Gastroesophageal sphincter (tissue), 4 donors: ENCODE data around the gene RAPGEF1. TPM values are rescaled to one million over a fixed set of nuclear protein-coding genes. Genes with fewer than 3 reads are reported as not detected.

Source experiments
- ATAC-seq: fragments of 150-250 bp; one replicate; pipeline ENCODE4 v1.9.1; 2016; ENCODE audit warnings: mild to moderate bottlenecking, moderate library complexity
- H3K27ac ChIP-seq, 4 donors: fragments of 200-600 bp; sonication (generic) in 3 of 4; 1 replicate in 3 of 4; 2 replicates in 1 of 4; pipeline ENCODE4 v1.5.1; 2016 to 2019
- H3K27me3 ChIP-seq: fragments of 200-600 bp; sonication (generic); one replicate; pipeline ENCODE4 v1.5.1; 2019
- H3K36me3 ChIP-seq, 2 donors: fragments of 200-600 bp; sonication (generic); one replicate each; pipeline ENCODE4 v1.5.1; 2019; ENCODE audit warnings: control low read depth in 1 of 2
- H3K4me1 ChIP-seq, 3 donors: fragments of 200-600 bp; sonication (generic); 1 replicate in 2 of 3; 2 replicates in 1 of 3; pipeline ENCODE4 v1.5.1; 2016 to 2019; ENCODE audit warnings: control low read depth in 2 of 3
- H3K4me3 ChIP-seq, 2 donors: fragments of 200-600 bp; sonication (generic); one replicate each; pipeline ENCODE4 v1.5.1; 2019; ENCODE audit warnings: mild to moderate bottlenecking in 1 of 2, moderate library complexity in 1 of 2
- H3K9me3 ChIP-seq, 3 donors: fragments of 200-600 bp; sonication (generic); one replicate each; pipeline ENCODE4 v1.5.1; 2017 to 2019; ENCODE audit warnings: control low read depth in 2 of 3
- CTCF ChIP-seq, 4 experiments: fragments of 200-600 bp in 2 of 4; fragments of 450-650 bp in 2 of 4; sonication (generic) in 1 of 4; IDR thresholded peaks; one replicate each; pipeline ENCODE4 v1.5.1; 2017 to 2019; ENCODE audit warnings: antibody characterized with exemption in 4 of 4, mild to moderate bottlenecking in 2 of 4, moderate library complexity in 2 of 4
- EP300 ChIP-seq: sonication (generic); formaldehyde crosslinking; IDR thresholded peaks from one replicate; pipeline ENCODE4 v1.6.1; 2017; ENCODE audit warnings: antibody characterized with exemption, mild to moderate bottlenecking
- POLR2A ChIP-seq, 2 donors: fragments of 450-650 bp; IDR thresholded peaks; one replicate each; pipeline ENCODE4 v1.6.1; 2017; ENCODE audit warnings: antibody characterized with exemption in 2 of 2, mild to moderate bottlenecking in 2 of 2, moderate library complexity in 1 of 2
- POLR2AphosphoS5 ChIP-seq: sonication (generic); formaldehyde crosslinking; IDR thresholded peaks from one replicate; pipeline ENCODE4 v1.6.1; 2017; ENCODE audit warnings: antibody characterized with exemption
- WGBS, 2 donors: methylation state at CpG; one replicate each; pipeline ENCODE4 v1.1.5; 2018; ENCODE audit warnings: low coverage in 1 of 2; 5-methylcytosine and 5-hydroxymethylcytosine counted together
- total RNA-seq, 4 donors: library from RNA; depleted of rRNA; stranded (reverse); fragments of >200 nt; gene quantifications; one replicate each; pipeline ENCODE4 v1.1.0, GENCODE V29; 2016

Gene RAPGEF1
- total RNA-seq, 4 donors from 2014 or later = 47.5 to 162 (median 77.6) TPM

DNA sequence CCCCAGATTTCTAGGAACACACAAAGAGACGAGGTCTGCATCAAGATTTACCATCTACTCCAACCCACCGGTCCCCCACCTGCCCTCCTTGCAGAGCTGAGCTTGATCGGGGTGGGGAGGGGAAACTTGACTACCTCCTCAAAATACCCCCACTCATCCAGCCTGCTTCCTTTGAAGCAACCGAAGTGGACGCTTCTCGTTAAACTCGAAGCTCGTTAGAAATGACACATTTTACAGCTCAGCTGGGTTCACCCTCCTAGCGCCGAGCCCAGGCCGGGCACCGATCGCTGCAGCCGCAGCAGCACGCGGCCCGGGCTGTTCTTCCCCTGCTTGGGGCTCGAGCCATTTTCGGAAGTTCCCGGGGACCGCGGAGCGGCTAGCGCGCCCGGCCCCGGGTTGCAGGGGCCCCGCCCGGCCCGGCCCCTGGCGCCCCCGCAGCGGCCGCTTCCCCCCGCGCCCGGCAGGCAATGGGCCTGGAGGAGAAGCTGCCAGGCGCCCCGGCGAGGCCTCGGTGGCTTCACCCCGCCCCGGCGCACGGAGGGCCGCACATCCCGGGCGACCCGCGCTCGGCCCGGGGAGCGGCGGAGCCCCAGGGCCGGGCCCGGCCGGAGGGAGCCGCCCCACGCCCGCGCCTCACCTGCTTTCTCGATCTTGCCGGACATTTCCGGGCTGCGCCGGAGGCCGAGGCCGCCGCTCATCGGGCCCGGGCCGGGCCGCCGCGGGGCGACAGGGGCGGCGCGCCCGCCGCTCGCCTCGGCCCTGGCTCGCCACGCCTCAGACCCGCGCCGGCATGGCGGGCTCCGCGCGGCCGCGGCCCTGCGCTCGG, 530 bp downstream of the RAPGEF1 start:
- no peaks in the 10 kb centered on the region for H3K36me3 ChIP-seq
- TF ChIP-seq EP300 (no peak), POLR2AphosphoS5 (no peak), POLR2A (IDR thresholded peaks at IDR 0.05) (peak in 1 of 2 donors; percentile 23), CTCF (IDR thresholded peaks at IDR 0.05) (peak in 2 of 4 experiments; percentile 13 to 15)
- ATAC-seq = peak; percentile 66
- H3K4me3 ChIP-seq = peak overlapping the region; percentile 34 to 72
- WGBS, 2 donors = 0 to 5% methylated on average over 3 to 8 of the region's 96 CpGs
- H3K4me1 ChIP-seq = peaks cover 0 to 47% (median 27%) of the 10 kb centered on the region in 3 donors
- no peaks in the 10 kb centered on the region for H3K27me3 ChIP-seq
- no peaks in the 10 kb centered on the region for H3K9me3 ChIP-seq
- H3K27ac ChIP-seq = peak overlapping the region; percentile 40 to 98 (median 92)

GRCh38 chr9:131738293-131739132, 1.4 kb downstream of the RAPGEF1 start:
- H3K27me3 ChIP-seq = no peaks in the 10 kb centered on the region
- H3K4me1 ChIP-seq = peaks cover 5 to 55% (median 35%) of the 10 kb centered on the region in 3 donors
- H3K4me3 ChIP-seq = peak overlapping the region; percentile 34 to 72
- 48 to 63% methylated on average over 3 to 6 of the region's 13 CpGs for WGBS, 2 donors
- H3K9me3 ChIP-seq = no peaks in the 10 kb centered on the region
- no peaks in the 10 kb centered on the region for H3K36me3 ChIP-seq
- TF ChIP-seq POLR2A (IDR thresholded peaks at IDR 0.05) = no peak
- TF ChIP-seq EP300 = no peak
- no peak for TF ChIP-seq POLR2AphosphoS5
- no peak for TF ChIP-seq CTCF (IDR thresholded peaks at IDR 0.05)
- H3K27ac ChIP-seq = peak overlapping the region; percentile 40 to 98 (median 92)
- ATAC-seq = no peak

GRCh38 chr9:131737426-131737825, 2.5 kb downstream of the RAPGEF1 start:
- WGBS, 2 donors = 99 to 100% methylated on average over 2 to 10 of the region's 12 CpGs
- ATAC-seq = no peak
- Histone ChIP-seq H3K36me3 (no peaks in the 10 kb centered on the region), H3K4me3 (no peak overlapping the region), H3K27ac (peak overlapping the region in 1 of 4 donors; percentile 55), H3K4me1 (peaks cover 7 to 66% (median 41%) of the 10 kb centered on the region in 3 donors), H3K9me3 (no peaks in the 10 kb centered on the region), H3K27me3 (no peaks in the 10 kb centered on the region)
- no peak for TF ChIP-seq CTCF (IDR thresholded peaks at IDR 0.05)
- TF ChIP-seq EP300 = no peak
- TF ChIP-seq POLR2A (IDR thresholded peaks at IDR 0.05) = no peak
- TF ChIP-seq POLR2AphosphoS5 = no peak

GRCh38 chr9:131736431-131736830, 3.4 kb downstream of the RAPGEF1 start:
- H3K4me1 ChIP-seq = peaks cover 11 to 76% (median 51%) of the 10 kb centered on the region in 3 donors
- no peak for ATAC-seq
- no peak overlapping the region for H3K4me3 ChIP-seq
- TF ChIP-seq POLR2AphosphoS5 = no peak
- H3K27me3 ChIP-seq = no peaks in the 10 kb centered on the region
- 41 to 58% methylated on average over 3 to 4 of the region's 4 CpGs for WGBS, 2 donors
- peak overlapping the region in 2 of 4 donors; percentile 50 to 55 for H3K27ac ChIP-seq
- H3K9me3 ChIP-seq = no peaks in the 10 kb centered on the region
- H3K36me3 ChIP-seq = no peaks in the 10 kb centered on the region
